ENCODE data around the gene UGP2. TPM values are rescaled to one million over a fixed set of nuclear protein-coding genes. Genes with fewer than 3 reads are reported as not detected.

UGP2 gene
- total and polyA plus RNA-seq, 4 donors: 76.2 to 723 (median 261) TPM

- H3K4me3 ChIP-seq (ENCODE audit: low read depth in 1 of 3, low read length in 3 of 3): no peak overlapping the region
- no peak overlapping the region for H3K27ac ChIP-seq (ENCODE audit: low read depth in 1 of 2, low read length in 2 of 2)
- H3K36me3 ChIP-seq (ENCODE audit: control insufficient read depth in 4 of 4, insufficient read depth in 3 of 4, low read depth in 1 of 4, low read length in 3 of 4): no peaks in the 10 kb centered on the region
- H3K9ac ChIP-seq (ENCODE audit: low read depth in 1 of 2, low read length in 2 of 2): no peak overlapping the region
- 95% methylated on average over 3 of the region's 3 CpGs for WGBS
- H3K4me1 ChIP-seq (ENCODE audit: control insufficient read depth in 4 of 4, insufficient read depth in 4 of 4, low read length in 3 of 4): no peaks in the 10 kb centered on the region
- no peaks in the 10 kb centered on the region for H3K9me3 ChIP-seq (ENCODE audit: control insufficient read depth in 4 of 4, low read length in 3 of 4)
- no peak for DNase-seq (ENCODE audit: low spot score)
- TF ChIP-seq HNF4A (conservative IDR thresholded peaks at IDR 0.05) (no peak), FOXA1 (IDR thresholded peaks at IDR 0.05) (no peak), YY1 (IDR thresholded peaks at IDR 0.05) (no peak), MAX (IDR thresholded peaks at IDR 0.05) (no peak), CTCF (IDR thresholded peaks at IDR 0.05; ENCODE audit: low read depth, low read length, missing input control) (no peak), REST (IDR thresholded peaks at IDR 0.05) (no peak), HNF4G (IDR thresholded peaks at IDR 0.05) (no peak), EGR1 (IDR thresholded peaks at IDR 0.05; ENCODE audit: low read depth in 2 of 2) (no peak)
- H3K27me3 ChIP-seq (ENCODE audit: control insufficient read depth in 4 of 4, insufficient read depth in 4 of 4, low read length in 3 of 4): no peaks in the 10 kb centered on the region
These were observed 44.9 kb upstream of the UGP2 start for GRCh38 chr2:63796796-63797195.

- Histone ChIP-seq H3K9me3 (ENCODE audit: control insufficient read depth in 4 of 4, low read length in 3 of 4) (no peaks in the 10 kb centered on the region), H3K27me3 (ENCODE audit: control insufficient read depth in 4 of 4, insufficient read depth in 4 of 4, low read length in 3 of 4) (no peaks in the 10 kb centered on the region), H3K27ac (ENCODE audit: low read depth in 1 of 2, low read length in 2 of 2) (no peak overlapping the region), H3K4me3 (ENCODE audit: low read depth in 1 of 3, low read length in 3 of 3) (no peak overlapping the region), H3K9ac (ENCODE audit: low read depth in 1 of 2, low read length in 2 of 2) (no peak overlapping the region), H3K4me1 (ENCODE audit: control insufficient read depth in 4 of 4, insufficient read depth in 4 of 4, low read length in 3 of 4) (peaks cover 0 to 6% (median 1%) of the 10 kb centered on the region in 4 donors), H3K36me3 (ENCODE audit: control insufficient read depth in 4 of 4, insufficient read depth in 3 of 4, low read depth in 1 of 4, low read length in 3 of 4) (no peaks in the 10 kb centered on the region)
- TF ChIP-seq HNF4G (IDR thresholded peaks at IDR 0.05): no peak
- TF ChIP-seq REST (IDR thresholded peaks at IDR 0.05): no peak
- no peak for TF ChIP-seq TAF1 (conservative IDR thresholded peaks at IDR 0.05)
- no peak for TF ChIP-seq JUND (IDR thresholded peaks at IDR 0.05)
- TF ChIP-seq ATF3 (IDR thresholded peaks at IDR 0.05): no peak
- no peak for TF ChIP-seq YY1 (IDR thresholded peaks at IDR 0.05)
- no peak for TF ChIP-seq GABPA (IDR thresholded peaks at IDR 0.05 in 1 of 2, conservative IDR thresholded peaks at IDR 0.05 in 1 of 2)
- TF ChIP-seq RXRA (IDR thresholded peaks at IDR 0.05): no peak
- TF ChIP-seq EGR1 (IDR thresholded peaks at IDR 0.05; ENCODE audit: low read depth in 2 of 2): no peak
- no peak for TF ChIP-seq ZBTB33 (IDR thresholded peaks at IDR 0.05)
- TF ChIP-seq MAX (IDR thresholded peaks at IDR 0.05): no peak
- whole genome bisulfite sequencing: 96% methylated on average over 6 of the region's 6 CpGs
- DNase-seq (ENCODE audit: low spot score): no peak
These were observed 40.2 kb upstream of the UGP2 start for GRCh38 chr2:63801455-63801854.

Measured in liver (tissue), 9 donors.